ENCODE measurements around the gene INSC.

INSC gene

DNA sequence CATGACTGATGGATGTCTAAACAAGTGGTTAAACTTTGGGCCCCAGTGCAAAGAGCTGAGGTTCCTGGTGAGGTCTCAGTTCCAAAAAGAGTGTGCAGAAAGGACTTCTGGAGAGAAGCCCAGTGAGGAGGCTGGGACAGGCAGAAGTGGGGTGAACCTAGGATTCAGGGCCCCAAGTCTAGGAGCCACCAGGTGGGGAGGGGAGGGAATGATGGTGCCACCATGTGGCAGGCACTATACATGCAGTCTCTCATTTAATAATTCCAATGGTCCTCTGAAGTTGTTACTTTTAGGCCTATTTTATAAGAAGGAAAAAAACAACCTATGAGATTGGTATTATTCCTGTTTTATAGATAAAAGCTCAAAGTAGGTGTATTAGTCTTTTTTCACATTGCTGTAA, 102.0 kb downstream of the INSC start:
- no peak for DNase-seq (ENCODE audit: low read depth)

DNA sequence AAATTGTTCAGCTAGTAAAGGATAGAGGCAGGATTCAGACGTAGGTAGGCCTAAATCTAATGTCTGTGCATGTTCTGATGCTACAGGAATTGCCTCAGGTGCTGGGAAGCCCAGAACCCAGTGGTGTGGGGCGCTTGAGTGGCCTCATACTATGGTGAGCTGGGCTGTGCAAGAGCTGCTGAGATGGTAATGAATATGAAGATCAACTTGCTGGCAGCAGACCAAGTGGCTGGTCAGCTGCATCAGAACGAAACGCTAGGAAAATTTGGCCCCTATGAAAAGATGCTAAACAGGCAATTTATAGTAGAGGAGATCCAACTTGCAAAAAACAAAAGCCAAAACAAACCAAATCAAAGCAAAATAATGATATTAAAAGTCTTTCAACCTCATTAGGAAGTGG, 102.7 kb downstream of the INSC start:
- DNase-seq (ENCODE audit: low read depth), result no peak

DNA sequence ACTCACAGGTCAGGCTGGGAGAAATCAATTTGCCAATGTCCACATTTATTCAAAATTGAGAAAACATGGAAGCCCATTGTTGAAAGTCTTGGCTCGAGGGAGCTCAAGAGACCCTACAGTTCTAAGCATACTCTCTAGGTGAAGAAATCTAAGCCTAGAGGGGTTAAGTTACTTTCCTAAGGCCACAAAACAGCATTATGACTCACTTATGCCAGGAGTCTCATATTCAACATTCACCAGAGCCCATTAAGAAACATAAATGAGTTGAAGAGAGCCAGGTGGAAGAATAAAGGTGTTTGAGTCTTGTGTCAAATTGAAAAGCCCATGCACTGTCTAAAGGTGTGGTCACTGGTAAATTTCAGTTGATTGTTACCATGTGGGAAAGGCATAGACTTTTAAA, 108.1 kb downstream of the INSC start:
- DNase-seq (ENCODE audit: low read depth), result no peak

DNA sequence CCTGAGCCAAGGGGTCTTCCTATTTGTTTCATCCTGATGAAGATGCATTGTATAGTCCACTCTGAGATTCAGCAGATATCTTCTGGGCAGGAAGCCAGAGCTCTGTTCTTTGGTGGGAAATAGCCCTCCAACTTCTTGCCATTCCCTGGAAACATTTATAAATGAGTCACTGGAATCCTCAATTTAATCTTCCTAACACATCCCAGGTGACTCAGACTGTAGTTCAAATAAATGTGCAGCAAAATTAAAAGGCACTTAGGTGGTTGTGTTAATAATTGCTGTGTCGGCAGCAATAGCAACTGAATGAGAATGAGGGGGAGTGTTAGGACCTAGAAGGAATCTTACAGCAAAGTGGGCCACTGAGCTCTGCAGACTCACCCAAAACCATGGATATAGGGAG, 108.6 kb downstream of the INSC start:
- no peak for DNase-seq (ENCODE audit: low read depth)

DNA sequence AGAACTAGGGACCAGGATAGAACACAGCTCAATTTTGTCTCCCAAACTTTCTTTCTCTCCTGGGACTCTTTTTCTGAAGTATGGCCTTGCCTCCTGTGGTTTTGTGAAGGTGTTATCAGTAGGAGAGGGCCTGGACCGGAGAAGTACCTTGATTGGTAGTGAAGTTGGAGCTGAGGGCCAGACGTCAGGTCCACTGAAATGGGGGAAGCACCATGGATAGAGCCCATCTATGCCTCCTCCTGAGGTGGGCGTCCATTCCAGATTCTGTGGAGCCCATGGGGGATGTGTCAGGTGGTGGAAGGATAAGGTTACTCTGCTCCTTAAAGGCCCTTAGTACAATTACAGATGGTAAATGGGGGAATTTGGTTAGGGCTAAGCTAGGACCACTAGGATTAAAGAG, 109.7 kb downstream of the INSC start:
- DNase-seq (ENCODE audit: low read depth), result no peak

DNA sequence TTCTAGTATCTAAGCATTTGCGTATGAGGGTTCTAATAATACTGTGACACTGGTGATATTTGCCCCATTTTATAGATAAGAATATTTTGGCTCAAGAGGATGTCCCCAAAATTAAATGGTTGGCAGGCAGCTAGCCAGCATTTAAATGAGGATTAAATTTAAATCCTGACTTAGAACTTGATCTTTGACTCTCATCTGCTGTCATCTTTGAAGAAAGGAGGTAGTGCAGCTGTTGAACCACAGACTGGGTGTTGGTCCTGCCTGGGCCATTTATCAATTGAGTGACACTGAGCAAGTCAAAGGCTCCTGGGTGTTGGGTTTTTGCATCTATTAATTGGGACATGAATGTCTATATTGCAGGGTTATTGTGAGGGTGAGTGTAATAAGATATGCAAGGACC, 112.3 kb downstream of the INSC start:
- DNase-seq (ENCODE audit: low read depth), result no peak

DNA sequence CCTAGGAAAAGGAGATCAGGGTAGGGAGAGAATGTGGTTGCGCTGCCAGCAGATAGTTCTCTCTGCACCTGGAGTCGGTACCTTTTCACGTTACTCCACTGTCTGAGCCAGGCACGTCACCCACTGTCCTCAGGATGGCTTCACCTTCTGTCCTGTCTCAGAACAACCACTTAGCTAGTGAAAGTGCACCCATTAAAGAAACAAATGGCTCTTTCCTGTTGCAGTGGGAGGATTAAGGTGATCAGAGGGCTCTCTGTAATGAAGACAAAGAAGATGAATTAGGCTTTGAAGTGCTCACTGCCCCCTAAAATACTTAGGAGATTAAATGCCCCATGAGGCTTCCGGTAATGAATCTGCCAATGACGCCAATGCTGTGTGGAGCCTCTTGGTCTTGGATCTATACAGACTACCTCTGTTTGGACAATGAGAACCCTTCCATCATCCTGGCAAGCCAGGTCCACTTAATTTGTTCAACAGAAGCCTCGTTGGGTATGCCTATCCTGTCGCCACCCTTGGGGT, 113.7 kb downstream of the INSC start:
- DNase-seq (ENCODE audit: low read depth), result no peak

DNA sequence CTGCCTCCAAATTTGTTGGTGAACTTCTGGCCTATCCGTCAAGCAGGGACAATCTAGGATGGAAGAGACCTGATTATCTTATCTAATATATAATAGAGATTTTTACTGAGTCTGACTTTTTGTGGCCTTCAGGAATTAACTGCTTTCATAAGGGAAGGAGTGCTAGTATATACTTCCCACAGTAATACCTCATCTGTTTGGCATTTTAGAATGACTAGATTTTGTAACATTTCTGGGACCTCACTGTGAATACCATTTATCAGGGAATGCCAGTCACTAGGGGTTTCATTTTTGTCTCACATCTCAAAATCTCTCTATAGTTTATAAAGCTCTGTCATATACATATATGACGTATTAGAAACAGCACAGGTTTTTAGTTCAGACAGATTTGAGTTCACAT, 114.3 kb downstream of the INSC start:
- no peak for DNase-seq (ENCODE audit: low read depth)

DNA sequence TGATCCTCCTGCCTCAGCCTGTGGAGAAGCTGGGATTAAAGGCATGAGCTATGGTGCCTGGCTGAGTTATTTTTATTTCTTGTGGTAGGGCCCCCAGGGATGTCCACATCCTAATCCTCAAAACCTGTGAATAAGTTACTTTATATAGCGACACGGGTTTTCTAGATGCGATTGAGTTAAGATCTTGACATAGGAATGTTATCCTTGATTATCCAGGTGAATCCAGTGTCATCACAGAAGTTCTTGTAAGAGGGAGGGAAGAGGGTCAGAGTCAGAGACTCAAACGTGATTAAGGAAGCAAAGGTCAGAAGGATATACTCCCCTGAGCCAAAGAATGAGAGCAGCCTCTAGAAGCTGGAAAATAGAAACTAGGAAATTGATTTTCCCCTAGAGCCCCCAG, 117.8 kb downstream of the INSC start:
- DNase-seq (ENCODE audit: low read depth), result no peak

DNA sequence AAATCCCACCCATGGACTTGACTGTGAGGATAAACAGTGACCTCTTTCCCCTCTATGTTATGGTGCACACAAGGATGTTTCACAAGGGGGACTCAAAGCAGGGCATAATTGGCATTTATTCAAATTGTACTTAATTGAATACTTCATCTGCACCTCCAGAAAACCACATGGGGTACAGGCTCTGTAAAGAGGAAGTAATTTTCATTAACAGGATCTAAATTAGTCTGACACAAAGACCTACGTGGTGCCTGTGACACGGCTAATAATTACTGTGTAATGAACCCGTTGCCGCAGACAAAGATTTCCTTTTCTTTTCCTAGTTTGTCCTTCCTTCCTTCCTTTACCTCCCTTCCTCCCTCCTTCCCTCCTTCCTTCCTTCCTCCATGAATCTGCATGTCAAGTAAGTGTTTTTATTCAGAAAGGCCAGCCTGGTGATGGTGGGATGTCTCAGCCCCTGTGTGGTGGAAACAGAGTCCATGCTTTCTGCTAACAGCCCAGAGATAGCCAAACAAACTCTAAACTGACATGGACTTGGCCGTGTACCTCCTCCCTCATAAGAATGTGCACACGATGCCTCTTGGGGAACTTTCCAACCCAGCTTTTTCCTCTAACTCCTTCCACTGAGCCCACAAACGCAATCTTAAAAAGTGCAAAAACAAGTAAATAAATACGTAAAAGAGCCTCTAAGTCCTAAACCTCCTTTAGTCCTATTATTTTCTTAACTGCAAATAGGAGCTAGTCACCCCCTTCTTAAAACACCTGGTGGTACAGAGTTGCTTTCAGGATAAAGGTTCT, 118.8 kb downstream of the INSC start:
- DNase-seq (ENCODE audit: low read depth), result no peak

DNA sequence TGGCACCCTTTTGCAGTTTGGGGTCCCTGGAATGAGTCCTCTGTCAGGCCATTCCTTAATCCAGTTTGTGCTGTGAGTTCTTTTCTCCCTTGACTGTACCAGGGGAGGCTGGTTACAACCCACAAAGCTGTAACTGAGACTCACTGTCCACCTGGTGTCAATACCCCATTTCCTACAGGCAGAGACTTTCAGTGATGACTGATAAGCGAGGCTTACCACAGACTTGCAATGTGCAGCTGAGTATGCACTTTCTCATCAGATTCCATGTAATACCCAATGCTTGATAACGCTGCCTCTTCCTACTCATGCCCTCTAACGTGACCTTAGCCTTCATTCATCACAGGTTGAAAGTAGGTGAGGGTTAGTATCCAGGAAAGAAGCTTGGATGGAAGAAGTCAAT, 120.1 kb downstream of the INSC start:
- DNase-seq (ENCODE audit: low read depth), result no peak

DNA sequence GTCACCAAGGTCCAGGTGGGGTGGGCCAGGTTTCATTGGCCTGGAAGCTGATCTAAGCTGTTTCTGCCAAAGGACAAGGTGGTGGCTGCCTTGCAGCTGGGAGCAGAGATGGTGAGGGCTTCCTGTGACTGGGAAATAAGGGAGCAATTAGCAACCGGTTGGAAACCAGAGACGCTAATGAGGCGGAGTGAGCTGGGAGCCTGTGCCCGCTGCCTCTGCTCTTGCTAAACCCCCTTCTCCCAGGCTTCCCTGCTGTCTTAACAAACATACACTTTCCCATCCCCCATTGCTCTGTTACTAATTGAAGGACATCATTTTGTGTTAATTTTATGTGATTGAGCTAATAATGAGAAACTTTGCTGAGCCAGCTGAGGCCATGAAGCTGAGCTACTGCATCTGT, 121.8 kb downstream of the INSC start:
- DNase-seq (ENCODE audit: low read depth), result no peak

DNA sequence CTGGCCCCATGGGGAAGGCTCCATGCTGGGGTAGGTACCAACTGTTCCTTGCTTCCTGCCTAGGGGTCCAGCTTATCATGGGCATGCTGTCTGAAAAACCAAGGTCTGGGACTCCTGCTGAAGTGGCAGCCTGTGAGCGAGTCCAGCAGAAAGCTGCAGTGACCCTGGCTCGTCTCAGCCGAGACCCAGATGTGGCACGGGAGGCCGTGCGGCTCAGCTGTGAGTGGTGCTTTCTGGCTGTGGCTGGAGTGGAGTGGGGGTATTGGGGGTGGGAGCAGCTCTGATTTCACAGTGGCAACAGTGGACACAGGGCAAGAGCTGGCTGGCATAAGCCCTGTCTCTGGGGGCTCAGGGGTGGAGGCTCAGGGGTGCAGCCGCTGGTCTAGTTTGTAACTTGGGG, 124.1 kb downstream of the INSC start:
- no peak for DNase-seq (ENCODE audit: low read depth)

DNA sequence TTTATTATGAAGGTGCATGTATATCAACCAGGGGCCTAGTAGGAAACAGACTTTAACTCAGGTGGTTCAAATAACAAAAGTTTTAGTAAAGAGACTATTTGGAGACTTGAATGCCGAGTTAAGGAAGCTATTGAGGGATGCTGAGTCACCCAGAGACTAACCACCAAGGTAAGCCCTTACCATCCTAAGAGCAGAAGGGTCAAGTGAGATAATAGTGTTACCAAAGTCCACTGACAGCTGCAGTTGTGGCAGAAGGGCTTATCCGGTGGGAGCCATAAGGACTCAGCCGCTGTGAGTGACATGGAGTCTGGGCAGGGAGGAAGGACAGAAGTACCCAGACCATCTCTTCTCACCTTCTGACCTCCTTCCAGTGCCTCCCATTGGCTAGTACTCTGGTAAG, 134.0 kb downstream of the INSC start:
- no peak for DNase-seq (ENCODE audit: low read depth)

DNA sequence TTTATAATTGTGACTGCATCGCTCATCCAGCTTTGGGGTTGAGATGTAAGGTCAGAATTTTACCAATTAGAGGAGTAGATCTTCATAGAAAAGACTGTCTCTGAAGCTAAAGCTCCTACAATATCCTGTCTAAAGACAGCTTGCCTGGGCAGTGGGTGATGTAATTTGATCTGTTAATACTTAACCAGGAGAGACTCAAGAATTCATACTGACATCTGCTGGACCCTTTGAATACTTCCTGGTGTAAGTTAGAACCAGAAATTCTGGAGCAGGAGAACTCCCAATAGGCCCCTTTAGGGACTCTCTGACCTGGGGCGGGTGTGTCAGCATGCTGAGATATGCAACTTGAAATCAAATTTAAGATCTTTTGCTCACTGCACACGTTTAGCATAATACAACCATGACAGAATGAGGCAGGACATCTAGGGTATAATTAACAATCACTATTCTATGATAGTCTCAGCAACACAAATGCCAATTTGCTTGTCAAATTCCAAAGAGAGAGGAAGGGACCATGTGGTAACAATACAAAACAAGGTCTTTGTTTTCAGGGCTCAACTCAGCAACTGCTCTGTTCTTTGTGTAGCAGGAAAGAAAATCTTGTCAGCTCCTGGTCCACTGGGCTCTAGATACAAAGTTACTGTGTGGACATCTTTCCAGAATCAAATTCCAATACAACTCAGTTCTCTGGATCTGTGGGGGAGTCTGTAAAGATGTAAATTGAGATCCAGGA, 143.9 kb downstream of the INSC start:
- no peak for DNase-seq (ENCODE audit: low read depth)

DNA sequence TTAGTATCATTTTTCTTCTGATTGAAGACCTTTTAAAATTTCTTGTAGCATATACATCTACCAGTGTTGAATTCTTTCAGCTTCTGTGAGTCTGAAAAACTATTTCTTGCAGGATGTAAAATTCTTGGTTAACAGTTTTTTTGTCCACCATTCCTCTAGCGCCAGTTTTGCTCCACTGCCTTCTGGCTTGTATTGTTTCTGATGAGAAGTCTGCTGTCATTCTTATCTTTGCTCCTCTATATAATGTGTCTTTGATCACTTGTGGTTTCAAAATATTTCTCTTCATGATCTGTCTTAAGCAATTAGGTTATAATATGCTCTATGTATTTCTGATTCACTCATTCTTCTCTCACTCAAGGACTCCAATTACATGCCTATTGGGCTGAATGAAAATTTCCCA, 152.3 kb downstream of the INSC start:
- no peak for DNase-seq (ENCODE audit: low read depth)

DNA sequence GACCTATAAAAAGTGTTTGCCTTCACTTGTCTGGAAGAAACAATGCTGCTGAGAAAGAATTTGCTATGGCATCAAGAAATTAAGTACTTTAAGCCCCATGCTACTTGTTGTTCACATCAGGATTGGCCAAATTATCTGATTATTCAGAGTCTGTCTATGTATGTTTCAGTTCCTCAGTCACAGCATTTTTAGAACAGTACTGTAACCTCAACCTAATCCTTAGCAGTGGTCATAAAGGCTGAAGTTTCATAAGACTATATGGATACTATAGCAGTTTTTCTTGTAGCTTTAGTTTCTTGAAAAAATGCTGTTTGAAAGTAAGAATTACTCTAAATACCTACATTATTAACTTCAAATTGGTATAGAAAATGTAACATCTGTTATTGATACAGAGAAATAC, 153.9 kb downstream of the INSC start:
- no peak for DNase-seq (ENCODE audit: low read depth)

DNA sequence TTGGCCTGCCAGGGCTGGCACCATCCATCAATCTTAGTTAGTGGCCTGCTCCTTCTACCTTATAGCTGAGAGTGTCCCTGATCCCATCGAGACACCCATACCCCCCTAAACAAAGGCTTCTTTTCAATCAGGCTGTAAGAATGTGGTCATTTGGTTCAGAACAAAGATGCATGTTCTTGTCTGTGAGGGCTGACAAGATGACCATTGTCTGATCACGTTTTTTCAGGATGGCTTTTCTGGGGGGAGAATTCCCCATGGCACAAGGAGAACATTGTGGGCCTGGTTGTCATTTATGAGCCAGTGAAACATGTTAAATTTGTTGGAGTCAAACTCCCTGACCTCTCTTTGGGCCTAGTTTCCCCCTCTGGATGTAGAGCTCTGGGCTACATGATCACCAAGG, 160.4 kb downstream of the INSC start:
- no peak for DNase-seq (ENCODE audit: low read depth)

DNA sequence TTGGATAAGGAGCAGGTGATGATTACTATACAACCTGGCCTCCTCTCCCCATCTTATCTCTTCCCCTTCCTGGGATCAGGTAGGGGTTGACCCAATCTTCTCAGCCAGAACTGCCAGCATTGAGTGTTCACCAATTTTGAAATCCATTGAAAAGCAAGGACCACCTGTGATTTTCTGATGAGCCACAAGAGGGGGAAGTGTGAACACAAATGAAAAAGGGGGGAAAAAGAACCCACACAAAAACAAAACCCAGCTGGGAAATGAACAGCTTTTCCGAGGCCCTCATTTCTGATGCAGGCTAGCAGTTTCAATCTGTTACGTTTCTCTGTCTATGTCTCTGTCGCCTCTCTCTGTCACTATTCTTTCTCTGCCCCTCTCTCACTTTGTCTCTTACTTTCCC, 161.9 kb downstream of the INSC start:
- no peak for DNase-seq (ENCODE audit: low read depth)

DNA sequence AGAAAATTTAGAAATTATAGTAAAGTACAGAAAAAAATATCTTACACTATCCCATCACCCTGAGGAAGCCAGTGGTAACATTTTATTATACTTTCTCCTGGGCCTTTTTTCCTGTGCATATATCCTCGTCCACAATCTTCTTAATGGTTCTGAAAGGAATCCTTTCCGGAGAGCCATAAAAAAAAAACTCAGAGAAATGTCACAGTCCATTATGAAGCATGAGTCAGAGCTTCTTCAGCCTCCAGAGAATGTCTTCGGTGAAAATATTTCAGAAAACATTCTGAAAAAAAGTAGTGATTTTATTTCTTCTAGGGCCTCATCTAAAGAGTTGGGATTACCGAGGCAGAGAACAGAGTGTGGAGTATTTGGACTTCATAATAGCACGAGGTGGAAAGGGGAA, 163.4 kb downstream of the INSC start:
- DNase-seq (ENCODE audit: low read depth), result no peak

DNA sequence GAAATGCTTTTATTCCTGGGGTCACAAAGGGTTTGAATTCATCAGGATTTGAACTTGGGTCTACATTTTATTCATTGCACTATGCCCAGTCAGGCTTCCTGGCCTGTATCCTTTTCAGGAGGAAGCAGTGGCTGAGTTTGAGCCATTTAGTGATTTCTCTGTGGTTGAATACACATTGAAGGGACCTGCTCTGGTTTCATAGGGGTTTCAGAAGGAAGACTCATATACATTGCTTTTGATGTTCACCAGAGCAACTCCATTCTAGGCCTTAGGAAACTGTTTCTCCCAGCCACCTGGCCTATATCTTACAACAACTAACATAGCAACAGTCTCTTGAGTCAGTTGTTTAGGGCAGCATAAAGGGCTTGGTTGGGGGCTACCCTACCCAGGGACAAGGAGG, 165.7 kb downstream of the INSC start:
- DNase-seq (ENCODE audit: low read depth), result no peak

DNA sequence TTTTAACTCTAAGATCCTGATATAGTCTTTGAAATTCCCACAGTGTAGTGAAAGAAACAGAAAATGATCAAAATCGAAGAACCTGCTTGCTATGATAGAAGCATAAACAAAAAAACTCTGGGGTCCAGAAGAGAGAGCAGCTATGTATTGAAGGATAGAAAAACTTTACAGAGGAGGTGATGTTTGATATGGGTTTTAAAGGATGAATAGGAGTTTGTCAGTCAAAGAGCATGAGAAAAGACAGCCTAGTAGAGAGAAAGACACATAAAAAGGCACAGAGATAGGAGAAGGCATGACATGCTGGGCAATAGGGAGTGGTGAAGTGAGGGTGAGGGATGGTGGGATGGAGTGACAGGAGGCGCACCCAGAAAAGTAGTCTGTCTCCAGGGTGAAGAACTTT, 168.0 kb downstream of the INSC start:
- DNase-seq (ENCODE audit: low read depth), result no peak

DNA sequence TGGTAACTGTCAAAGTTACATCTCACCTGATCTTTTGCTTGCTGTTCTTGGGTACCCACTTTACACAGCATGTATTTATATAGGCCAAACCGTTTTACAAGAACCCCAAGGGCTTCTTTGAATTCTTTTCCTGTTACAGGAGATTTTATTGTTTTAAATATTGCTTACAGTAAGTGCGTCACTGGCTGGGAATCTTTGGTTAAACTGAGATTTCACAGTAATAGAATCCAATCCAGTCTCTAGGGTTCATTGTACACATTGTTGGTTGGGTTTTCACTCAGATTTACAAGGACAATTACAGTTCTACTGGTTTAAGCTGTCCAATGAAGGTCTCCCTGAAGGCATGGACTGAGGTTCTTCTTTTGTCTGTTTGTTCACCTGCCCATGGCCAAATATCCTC, 171.7 kb downstream of the INSC start:
- DNase-seq (ENCODE audit: low read depth), result no peak

DNA sequence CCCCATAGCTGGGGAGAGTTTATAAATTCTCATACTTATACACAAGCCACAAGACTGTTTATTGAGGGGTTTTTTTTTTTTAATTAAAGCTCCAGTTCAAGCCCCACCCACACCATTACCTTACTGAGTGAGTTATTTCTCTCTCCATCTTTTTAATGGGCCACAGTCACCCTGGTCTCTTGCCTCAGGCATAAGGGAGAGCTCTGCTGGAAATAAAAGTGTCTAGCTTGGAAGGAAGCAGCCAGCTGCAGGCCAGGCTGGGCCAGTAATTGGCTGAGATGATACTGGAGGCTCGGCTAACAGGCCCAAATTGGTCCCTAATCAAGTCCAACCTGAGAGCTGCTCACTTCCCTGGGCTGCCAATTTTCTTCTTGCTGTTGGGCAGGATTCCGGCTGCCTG, 174.1 kb downstream of the INSC start:
- no peak for DNase-seq (ENCODE audit: low read depth)

All from stimulated activated CD4-positive, alpha-beta T cell treated with anti-CD3 and anti-CD28 coated beads, Interleukin-2, amount 100 ng/mL, for 4 hours (primary cell).